ENCODE results near the gene ZBTB8A.
"Not testable (repeated sequence)": the region's sequence is repeated elsewhere in the genome, so short reads cannot be mapped to it uniquely, and the experiment has no call there.

Gene ZBTB8A

GRCh38 chr1:32539584-32540571 is 651 bp downstream of the ZBTB8A start:
- peak; percentile 3 to 11 for DNase-seq

GRCh38 chr1:32540605-32541004 is 1.4 kb downstream of the ZBTB8A start:
- DNase-seq, result no peak

GRCh38 chr1:32541064-32541566 is 1.9 kb downstream of the ZBTB8A start:
- DNase-seq, result no peak

- no peak for DNase-seq
These were observed 7.4 kb downstream of the ZBTB8A start for GRCh38 chr1:32546611-32547010.

- DNase-seq, result no peak
These were observed 10.4 kb downstream of the ZBTB8A start for GRCh38 chr1:32549616-32550015.

- DNase-seq, result no peak
These were observed 15.1 kb downstream of the ZBTB8A start for GRCh38 chr1:32554288-32554687.

- not testable (repeated sequence) for DNase-seq
These were observed 17.8 kb downstream of the ZBTB8A start for GRCh38 chr1:32557035-32557434.

GRCh38 chr1:32557812-32558211 is 18.6 kb downstream of the ZBTB8A start:
- DNase-seq, result no peak

- DNase-seq, result no peak
These were observed 29.7 kb downstream of the ZBTB8A start for GRCh38 chr1:32568929-32569328.

GRCh38 chr1:32580348-32581017 is 41.3 kb downstream of the ZBTB8A start:
- DNase-seq, result no peak

GRCh38 chr1:32592943-32593342 is 53.7 kb downstream of the ZBTB8A start:
- no peak for DNase-seq

- DNase-seq, result no peak
These were observed 60.8 kb downstream of the ZBTB8A start for GRCh38 chr1:32600034-32600433.

GRCh38 chr1:32605711-32606424 is 66.6 kb downstream of the ZBTB8A start:
- DNase-seq, result no peak

- DNase-seq, result no peak
These were observed 67.5 kb downstream of the ZBTB8A start for GRCh38 chr1:32606565-32607371.

GRCh38 chr1:32609180-32609579 is 70.0 kb downstream of the ZBTB8A start:
- no peak for DNase-seq

- DNase-seq, result no peak
These were observed 72.6 kb downstream of the ZBTB8A start for GRCh38 chr1:32611859-32612188.

GRCh38 chr1:32612189-32612881 is 73.1 kb downstream of the ZBTB8A start:
- peak; percentile 17 to 68 for DNase-seq

- no peak for DNase-seq
These were observed 74.2 kb downstream of the ZBTB8A start for GRCh38 chr1:32613472-32613871.

- no peak for DNase-seq
These were observed 79.5 kb downstream of the ZBTB8A start for GRCh38 chr1:32618673-32619221.

- no peak for DNase-seq
These were observed 80.7 kb downstream of the ZBTB8A start for GRCh38 chr1:32619701-32620485.

GRCh38 chr1:32622205-32622604 is 83.0 kb downstream of the ZBTB8A start:
- DNase-seq, result no peak
